ENCODE results near the gene TIMP4.
A peak's percentile ranks its signal among the peaks of the same experiment; 100 is the strongest.

TIMP4 gene

GRCh38 chr3:12107071-12107713, 51.5 kb downstream of the TIMP4 start:
- no peak for TF ChIP-seq CTCF (conservative IDR thresholded peaks at IDR 0.05; ENCODE audit: control insufficient read depth, insufficient read depth, low read depth, low read length)
- peak; percentile 10 for DNase-seq (ENCODE audit: low read depth)
- H3K4me3 ChIP-seq (ENCODE audit: control insufficient read depth, low read depth, low read length): no peak overlapping the region
